Heart left ventricle (tissue), 16 donors: ENCODE data around the gene RHPN2. TPM values are rescaled to one million over a fixed set of nuclear protein-coding genes. Genes with fewer than 3 reads are reported as not detected.
"Not testable (repeated sequence)": the region's sequence is repeated elsewhere in the genome, so short reads cannot be mapped to it uniquely, and the experiment has no call there.

Source experiments
- ATAC-seq, 4 donors: fragments of 200-7000 bp; cut with Tn5 transposase; one replicate each; pipeline ENCODE4 v1.9.1; 2020 to 2022; ENCODE audit warnings: moderate library complexity in 4 of 4, mild to moderate bottlenecking in 3 of 4, moderate number of reproducible peaks in 1 of 4
- DNase-seq, 5 donors: peaks; one replicate each; pipeline ENCODE4 v3.0.0-alpha.2; 2020
- H3K27ac ChIP-seq, 12 donors: fragments of 200-600 bp; sonication (generic) in 4 of 12; one replicate each; pipeline versions ENCODE4 v1.5.0 to v1.8.0; 2016 to 2022; ENCODE audit warnings: mild to moderate bottlenecking in 2 of 12
- H3K27me3 ChIP-seq, 9 donors: fragments of 200-600 bp; sonication (generic) in 2 of 9; one replicate each; pipeline versions ENCODE4 v1.5.1 to v1.8.0; 2016 to 2022; ENCODE audit warnings: mild to moderate bottlenecking in 3 of 9
- H3K36me3 ChIP-seq, 9 donors: fragments of 200-600 bp; sonication (generic) in 2 of 9; one replicate each; pipeline versions ENCODE4 v1.5.0 to v1.8.0; 2018 to 2022; ENCODE audit warnings: mild to moderate bottlenecking in 2 of 9
- H3K4me1 ChIP-seq, 12 donors: fragments of 200-600 bp; sonication (generic) in 4 of 12; one replicate each; pipeline versions ENCODE4 v1.5.0 to v1.8.0; 2016 to 2022; ENCODE audit warnings: mild to moderate bottlenecking in 3 of 12
- H3K4me3 ChIP-seq, 12 donors: fragments of 200-600 bp; sonication (generic) in 4 of 12; one replicate each; pipeline versions ENCODE4 v1.5.0 to v1.8.0; 2017 to 2022; ENCODE audit warnings: mild to moderate bottlenecking in 9 of 12, moderate library complexity in 4 of 12
- H3K9me3 ChIP-seq, 12 donors: fragments of 200-600 bp; sonication (generic) in 4 of 12; one replicate each; pipeline versions ENCODE4 v1.5.0 to v1.8.0; 2016 to 2022; ENCODE audit warnings: mild to moderate bottlenecking in 1 of 12
- POLR2A ChIP-seq, 2 donors: fragments of 450-650 bp; IDR thresholded peaks; one replicate each; pipeline ENCODE4 v1.6.1; 2017; ENCODE audit warnings: antibody characterized with exemption in 2 of 2, mild to moderate bottlenecking in 2 of 2, moderate library complexity in 2 of 2
- WGBS, 4 donors: extraction: QIAGEN DNeasy Blood & Tissue Kit in 2 of 4; methylation state at CpG; one replicate each; pipeline versions ENCODE4 v1.1.5 to v1.1.7; 2013 to 2018; 5-methylcytosine and 5-hydroxymethylcytosine counted together
- intact Hi-C, 10 donors: fragments of 100-400 bp; cut with DNase I; formaldehyde crosslinking; loops; one replicate each; pipeline versions ENCODE4 v1.11.1 to v1.14.2; 2022
- polyA plus RNA-seq, 2 donors: library from polyadenylated mRNA; stranded (reverse); fragments of 200-250 nt; gene quantifications; one replicate each; pipeline ENCODE4 v1.2.3, GENCODE V29; 2013
- total RNA-seq, 9 donors: library from RNA; depleted of rRNA in 2 of 9; stranded (reverse); fragments of >200 nt in 2 of 9; fragmentation: NEBNext Ultra II Directional in 3 of 9; extraction: Animal tissue kit (Norgen Biotek cat#: 25700) in 3 of 9; gene quantifications; one replicate each; pipeline versions ENCODE4 v1.1.0 to v1.2.4, GENCODE V29; 2016 to 2023
- TF ChIP-seq, protein P1 (sequence below), 12 donors: fragments of 200-600 bp; sonication (generic) in 4 of 12; IDR thresholded peaks; one replicate each; pipeline versions ENCODE4 v1.5.0 to v1.8.0; 2018 to 2022; ENCODE audit warnings: antibody characterized with exemption in 12 of 12, mild to moderate bottlenecking in 5 of 12
- donor health status: ischemic (EF 13 %, LVEDD 7.1; RV severe dilation, severe dysfunction).
- donor health status: healthy with polysubstance abuse.
- donor health status: DM: no; HTN: yes; CAD: no.
- donor health status: DM: no; HTN: no; CAD: no.
- donor health status: ischemic (EF 25% LVEDD 6.9; RV normal size, moderate dysfunction).
- donor health status: ischemic (EF 25% LVEDD 5.7; RV mildly dilated, moderate dysfunction).
- donor health status: healthy.
- donor health status: DM: yes; HTN: yes; CAD: no.
- donor health status: ischemic (EF 35%, LVEDD 5.7; RV mildly dilated, moderate dysfunction).
- donor health status: nonischemic (EF 11% LVEDD 7.7; RV severe dilation, severe dysfunction).
- donor health status: DM: yes; HTN: yes; CAD: no.
- donor health status: PGD.
- donor health status: ischemic (EF 29% LVEDD 5.4; RV normal size, mild dysfunction).
- donor health status: nonischemic (EF 23%, LVEDD 6.1; RV moderate dilation, normal function).

The RHPN2 gene
- total and polyA plus RNA-seq, 11 donors: 0.35 to 3.7 (median 1.9) TPM

DNA sequence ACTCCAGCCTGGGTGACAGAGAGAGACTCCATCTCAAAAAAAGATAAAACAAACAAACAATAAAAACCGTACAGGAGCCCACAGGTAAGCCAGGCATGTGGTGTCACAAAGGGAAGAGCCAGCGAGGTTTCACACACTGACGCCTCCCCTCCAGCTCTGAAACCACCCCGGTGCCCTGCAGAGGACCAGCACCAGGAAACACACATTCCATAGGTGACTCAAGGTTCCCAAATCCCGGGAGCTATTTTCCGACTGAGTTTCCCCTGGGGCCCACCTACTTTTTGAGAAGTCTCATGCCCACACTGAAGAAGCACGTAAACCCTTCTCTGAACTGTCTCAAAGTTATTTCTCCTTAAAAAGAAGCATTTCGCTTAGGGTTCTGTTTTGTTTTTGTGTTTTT, 40.3 kb downstream of the RHPN2 start:
- DNase-seq (no peak), ATAC-seq (no peak)
- no peaks in the 10 kb centered on the region for H3K36me3 ChIP-seq
- H3K4me3 ChIP-seq: no peak overlapping the region
- H3K9me3 ChIP-seq: peaks cover 0 to 12% (median 0%) of the 10 kb centered on the region in 12 donors
- H3K4me1 ChIP-seq: no peaks in the 10 kb centered on the region
- intact Hi-C loops: no loop called here
- H3K27me3 ChIP-seq: no peaks in the 10 kb centered on the region
- no peak overlapping the region for H3K27ac ChIP-seq
- no peak for TF ChIP-seq POLR2A (IDR thresholded peaks at IDR 0.05)
- TF ChIP-seq, protein P1, sequence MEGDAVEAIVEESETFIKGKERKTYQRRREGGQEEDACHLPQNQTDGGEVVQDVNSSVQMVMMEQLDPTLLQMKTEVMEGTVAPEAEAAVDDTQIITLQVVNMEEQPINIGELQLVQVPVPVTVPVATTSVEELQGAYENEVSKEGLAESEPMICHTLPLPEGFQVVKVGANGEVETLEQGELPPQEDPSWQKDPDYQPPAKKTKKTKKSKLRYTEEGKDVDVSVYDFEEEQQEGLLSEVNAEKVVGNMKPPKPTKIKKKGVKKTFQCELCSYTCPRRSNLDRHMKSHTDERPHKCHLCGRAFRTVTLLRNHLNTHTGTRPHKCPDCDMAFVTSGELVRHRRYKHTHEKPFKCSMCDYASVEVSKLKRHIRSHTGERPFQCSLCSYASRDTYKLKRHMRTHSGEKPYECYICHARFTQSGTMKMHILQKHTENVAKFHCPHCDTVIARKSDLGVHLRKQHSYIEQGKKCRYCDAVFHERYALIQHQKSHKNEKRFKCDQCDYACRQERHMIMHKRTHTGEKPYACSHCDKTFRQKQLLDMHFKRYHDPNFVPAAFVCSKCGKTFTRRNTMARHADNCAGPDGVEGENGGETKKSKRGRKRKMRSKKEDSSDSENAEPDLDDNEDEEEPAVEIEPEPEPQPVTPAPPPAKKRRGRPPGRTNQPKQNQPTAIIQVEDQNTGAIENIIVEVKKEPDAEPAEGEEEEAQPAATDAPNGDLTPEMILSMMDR (IDR thresholded peaks at IDR 0.05): no peak
- WGBS, 4 donors: 77 to 89% (median 87%) methylated on average over 8 of the region's 8 CpGs

DNA sequence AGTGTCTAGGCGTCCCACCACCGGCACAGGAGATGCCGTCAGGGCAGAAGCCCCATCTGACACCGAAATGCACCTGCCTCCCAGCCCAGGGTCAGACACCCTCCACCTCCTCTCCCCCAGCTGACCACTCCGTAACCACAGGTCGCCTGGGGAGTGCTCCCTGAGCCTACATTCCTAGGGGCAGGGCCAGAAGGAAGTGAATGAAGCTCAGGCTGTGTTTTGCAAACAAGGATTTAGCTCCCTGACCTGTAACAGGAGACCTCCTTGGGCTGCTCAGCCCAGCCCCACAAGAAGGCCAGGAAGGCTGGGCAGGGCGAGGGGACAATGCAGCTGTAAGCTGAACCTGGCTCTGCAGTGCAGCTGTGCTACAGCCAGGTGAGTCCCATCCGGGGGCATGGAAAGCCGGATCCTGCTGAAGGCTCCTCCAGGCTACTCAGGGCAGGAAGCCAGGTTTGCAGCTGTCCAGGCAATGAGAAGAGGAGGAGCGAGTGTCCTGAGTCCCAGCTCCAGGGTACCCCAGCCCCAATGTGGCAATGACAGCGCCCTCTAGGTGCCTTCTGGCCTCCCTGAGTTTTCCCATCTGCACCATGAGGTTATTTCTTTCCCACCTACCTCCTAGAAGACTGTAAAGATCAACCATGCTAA, 42.1 kb downstream of the RHPN2 start:
- Histone ChIP-seq H3K4me1 (no peaks in the 10 kb centered on the region), H3K4me3 (no peak overlapping the region), H3K36me3 (no peaks in the 10 kb centered on the region), H3K9me3 (peaks cover 0 to 5% (median 0%) of the 10 kb centered on the region in 12 donors), H3K27ac (no peak overlapping the region), H3K27me3 (no peaks in the 10 kb centered on the region)
- TF ChIP-seq, protein P1 (IDR thresholded peaks at IDR 0.05): no peak
- no peak for TF ChIP-seq POLR2A (IDR thresholded peaks at IDR 0.05)
- WGBS, 4 donors: 61 to 75% (median 67%) methylated on average over 6 to 11 of the region's 11 CpGs
- DNase-seq: no peak
- intact Hi-C loops: no loop called here
- no peak for ATAC-seq

DNA sequence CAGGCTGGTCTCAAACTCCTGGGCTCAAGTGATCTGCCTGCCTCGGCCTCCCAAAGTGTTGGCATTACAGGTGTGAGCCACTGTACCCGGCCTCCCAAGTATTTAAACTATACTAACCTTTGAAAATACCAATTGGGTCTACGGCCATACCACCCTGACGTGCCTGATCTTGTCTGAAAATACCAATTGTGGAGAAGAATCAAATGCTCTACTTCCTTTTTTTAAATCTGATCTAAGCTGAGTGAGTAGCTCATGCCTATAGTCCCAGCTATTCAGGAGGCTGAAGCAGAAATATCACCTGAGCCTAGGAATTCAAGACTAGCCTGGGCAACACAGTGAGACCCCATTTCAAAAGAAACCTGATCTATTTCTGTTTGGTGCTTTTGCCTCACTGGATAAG, 53.8 kb downstream of the RHPN2 start:
- DNase-seq, H3K36me3 ChIP-seq, H3K4me3 ChIP-seq, intact Hi-C loops, H3K9me3 ChIP-seq, ATAC-seq, H3K27ac ChIP-seq, H3K27me3 ChIP-seq, H3K4me1 ChIP-seq: not testable (repeated sequence)
- 88 to 91% (median 89%) methylated on average over 4 of the region's 4 CpGs for WGBS, 4 donors

DNA sequence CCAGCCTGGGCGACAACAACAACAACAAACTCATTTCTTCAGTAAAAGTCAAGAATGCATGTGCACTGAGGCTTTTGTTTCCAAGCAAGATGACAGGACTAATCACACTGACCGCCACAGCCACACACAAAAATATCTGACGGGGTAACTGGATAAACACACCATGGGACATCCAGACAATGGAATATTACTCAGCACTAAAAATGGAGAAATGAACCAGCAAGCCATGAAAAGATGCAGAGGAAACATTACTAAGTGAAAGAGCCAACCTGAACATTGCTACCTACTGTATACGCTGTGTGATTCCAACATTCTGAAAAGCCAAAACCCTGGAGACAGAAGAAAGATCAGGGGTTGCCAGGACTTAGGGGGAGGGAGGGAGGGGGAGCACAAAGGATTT, 56.0 kb downstream of the RHPN2 start:
- Histone ChIP-seq H3K9me3 (no peaks in the 10 kb centered on the region), H3K4me3 (no peak overlapping the region), H3K27ac (no peak overlapping the region), H3K4me1 (no peaks in the 10 kb centered on the region), H3K36me3 (no peaks in the 10 kb centered on the region), H3K27me3 (no peaks in the 10 kb centered on the region)
- intact Hi-C loops: no loop called here
- 92 to 97% (median 96%) methylated on average over 4 of the region's 4 CpGs for WGBS, 4 donors
- TF ChIP-seq, protein P1 (IDR thresholded peaks at IDR 0.05): no peak
- TF ChIP-seq POLR2A (IDR thresholded peaks at IDR 0.05): no peak
- DNase-seq (no peak), ATAC-seq (no peak)

DNA sequence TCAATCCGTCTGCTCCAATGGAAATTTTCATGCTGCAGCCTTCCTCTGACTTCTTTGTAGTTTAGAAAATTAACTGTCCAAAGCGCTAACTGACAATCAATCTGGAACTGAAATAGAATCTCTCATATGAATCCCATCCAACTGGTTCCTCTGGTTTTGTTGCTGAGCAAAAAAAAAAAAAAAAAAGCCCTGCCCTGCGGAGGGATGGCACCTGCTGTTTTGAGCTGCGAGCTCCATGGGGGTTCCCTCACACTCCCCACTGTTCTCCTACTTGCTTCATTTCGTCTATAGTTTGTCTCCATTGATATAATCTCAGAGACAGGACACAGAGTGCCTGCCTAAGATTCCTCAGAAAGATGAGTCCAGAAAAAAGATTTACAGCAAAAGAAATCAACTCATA, 59.2 kb downstream of the RHPN2 start:
- Histone ChIP-seq H3K4me1 (no peaks in the 10 kb centered on the region), H3K4me3 (no peak overlapping the region), H3K27ac (no peak overlapping the region), H3K36me3 (no peaks in the 10 kb centered on the region), H3K9me3 (no peaks in the 10 kb centered on the region), H3K27me3 (no peaks in the 10 kb centered on the region)
- DNase-seq: no peak
- intact Hi-C loops: no loop called here
- 77 to 83% (median 81%) methylated on average over 5 of the region's 5 CpGs for WGBS, 4 donors
- ATAC-seq: no peak
- TF ChIP-seq, protein P1 (IDR thresholded peaks at IDR 0.05): no peak
- TF ChIP-seq POLR2A (IDR thresholded peaks at IDR 0.05): no peak

DNA sequence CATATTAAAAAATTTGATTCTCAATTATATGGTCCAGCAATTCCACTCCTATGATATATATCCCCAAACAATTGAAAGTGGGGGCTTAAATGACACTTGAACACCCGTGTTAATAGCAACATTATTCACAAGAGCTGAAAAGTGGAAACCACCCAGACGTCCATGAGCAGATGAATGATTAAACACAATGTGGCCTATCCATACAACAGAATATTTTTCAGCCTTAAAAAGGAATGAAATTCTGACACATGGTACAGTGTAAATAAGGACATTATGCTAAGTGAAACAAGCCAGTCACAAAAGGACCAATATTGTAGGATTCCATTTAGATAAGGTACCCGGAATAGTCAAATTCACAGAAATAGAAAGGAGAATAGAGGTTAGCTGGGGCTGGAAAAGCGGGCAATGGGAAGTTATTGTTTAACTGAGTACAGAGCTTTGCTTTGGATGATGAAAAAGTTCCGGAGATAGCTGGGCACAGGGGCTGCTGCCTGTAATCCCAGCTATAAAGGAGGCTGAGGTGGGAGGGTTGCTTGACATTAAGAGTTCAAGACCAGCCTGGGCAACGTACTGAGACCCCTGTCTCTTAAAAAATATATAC, 61.2 kb downstream of the RHPN2 start:
- H3K4me1 ChIP-seq, H3K4me3 ChIP-seq, H3K9me3 ChIP-seq, DNase-seq, H3K36me3 ChIP-seq, intact Hi-C loops, H3K27ac ChIP-seq, ATAC-seq, H3K27me3 ChIP-seq: not testable (repeated sequence)
- 73 to 81% (median 76%) methylated on average over 6 of the region's 6 CpGs for WGBS, 4 donors

DNA sequence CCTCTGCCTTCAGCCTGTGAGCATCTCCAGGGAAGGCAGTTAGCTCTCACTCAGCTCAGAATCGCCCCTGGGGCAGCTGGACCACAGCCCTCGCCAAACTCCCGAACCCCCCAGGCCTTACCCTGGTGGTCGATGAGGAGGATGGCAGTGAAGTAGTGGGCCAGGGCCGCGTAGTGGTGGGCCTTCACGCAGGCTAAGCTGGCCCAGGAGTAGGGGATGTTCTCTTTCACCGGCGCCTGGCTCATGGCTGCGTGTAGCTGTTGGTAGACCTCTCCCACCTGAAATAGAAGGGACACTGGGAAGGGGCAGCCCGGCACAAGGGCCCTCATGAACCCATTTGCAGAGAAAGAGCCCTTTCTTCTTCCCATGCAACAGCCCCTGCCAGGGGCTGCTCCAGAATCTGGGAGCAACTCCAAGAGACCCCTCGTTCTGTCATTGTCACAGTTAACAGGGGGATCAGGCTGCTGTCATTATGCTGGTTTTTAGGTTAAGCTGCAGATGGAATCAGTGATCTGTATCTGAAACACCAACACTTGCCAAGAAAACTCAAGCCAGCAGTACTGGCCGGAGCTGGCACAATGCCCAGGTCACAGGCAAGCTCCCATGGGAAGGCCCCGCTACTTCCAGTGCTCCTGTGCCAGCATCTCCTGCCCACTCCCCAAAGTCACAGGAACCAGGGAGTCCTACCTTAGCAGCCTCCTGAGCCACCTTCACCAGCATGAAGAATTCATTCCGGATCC, 62.4 kb downstream of the RHPN2 start:
- H3K27me3 ChIP-seq, intact Hi-C loops, ATAC-seq, H3K9me3 ChIP-seq, H3K4me1 ChIP-seq, H3K36me3 ChIP-seq, H3K27ac ChIP-seq, DNase-seq, H3K4me3 ChIP-seq: not testable (repeated sequence)
- 78 to 81% (median 80%) methylated on average over 11 to 15 of the region's 15 CpGs for WGBS, 4 donors
